ENCODE data around the gene ZNF74.

The ZNF74 gene

DNA sequence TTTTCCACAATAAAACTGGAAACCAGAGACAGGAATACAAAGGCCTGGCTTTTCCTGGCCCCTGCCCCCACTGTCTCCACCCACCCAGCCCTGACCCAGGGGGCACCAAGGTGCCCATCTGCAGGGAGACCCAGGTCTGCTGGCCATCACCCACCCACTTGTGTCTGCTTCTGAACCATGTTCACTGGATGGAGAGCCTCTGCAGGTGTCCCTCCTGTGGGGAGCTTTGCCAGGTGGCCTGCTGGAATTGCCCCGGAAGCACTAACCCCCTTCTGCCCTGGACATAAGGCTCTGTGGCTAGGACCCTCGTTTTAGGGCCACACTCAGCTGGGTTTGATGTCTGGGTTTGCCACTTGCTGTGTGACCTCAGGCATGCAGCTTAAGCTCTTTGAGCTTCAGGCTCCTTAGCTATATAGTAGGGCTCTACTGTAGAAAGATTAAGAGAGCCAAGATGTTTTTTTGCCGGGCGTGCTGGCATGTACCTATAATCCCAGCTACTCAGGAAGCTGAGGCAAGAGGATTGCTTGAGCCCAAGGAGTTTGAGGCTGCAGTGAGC, 39.8 kb downstream of the ZNF74 start:
- Mint-ChIP-seq H3K27me3 (ENCODE audit: low read depth) (peaks cover 69% of the 10 kb centered on the region), H3K4me3 (no peak overlapping the region)

DNA sequence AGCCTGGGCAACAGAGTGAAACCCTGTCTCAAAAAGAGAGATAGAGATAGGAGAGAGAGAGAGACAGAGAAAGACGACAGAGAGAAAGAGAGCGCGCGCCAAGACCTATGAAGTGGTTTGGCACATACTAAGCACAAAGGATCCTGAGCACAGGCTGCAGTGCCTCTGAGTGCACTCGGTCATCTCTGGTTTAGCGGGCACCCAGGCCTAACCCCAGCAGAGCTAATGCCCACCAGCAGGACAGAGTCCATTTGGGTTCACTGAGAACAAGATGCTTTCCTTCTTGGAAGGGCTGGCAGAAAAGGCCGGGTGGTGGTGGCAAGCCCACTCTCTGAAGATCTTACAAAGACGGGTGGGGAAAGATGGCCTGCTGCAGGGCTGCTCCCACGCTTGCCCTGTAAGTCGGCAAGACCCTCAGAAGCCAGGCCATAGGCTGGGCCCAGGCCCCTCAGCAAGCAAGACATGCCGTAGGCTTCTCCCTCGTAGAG, 40.4 kb downstream of the ZNF74 start:
- DNase-seq (ENCODE audit: low spot score), result no peak
- peaks cover 6% of the 10 kb centered on the region for H3K4me1 Mint-ChIP-seq (ENCODE audit: low read depth)
- no peak overlapping the region for H3K27ac Mint-ChIP-seq
- H3K36me3 Mint-ChIP-seq (ENCODE audit: low read depth), result peaks cover 5% of the 10 kb centered on the region
- H3K4me3 Mint-ChIP-seq, result no peak overlapping the region
- H3K27me3 Mint-ChIP-seq (ENCODE audit: low read depth), result peaks cover 70% of the 10 kb centered on the region
- H3K9me3 Mint-ChIP-seq, result no peaks in the 10 kb centered on the region

More for the DNA sequence above, 39.8 kb downstream of the ZNF74 start:
- peaks cover 6% of the 10 kb centered on the region for H3K36me3 Mint-ChIP-seq (ENCODE audit: low read depth)
- H3K4me1 Mint-ChIP-seq (ENCODE audit: low read depth), result peaks cover 10% of the 10 kb centered on the region
- no peak overlapping the region for H3K27ac Mint-ChIP-seq
- no peaks in the 10 kb centered on the region for H3K9me3 Mint-ChIP-seq
- no peak for DNase-seq (ENCODE audit: low spot score)

- Mint-ChIP-seq H3K36me3 (ENCODE audit: low read depth) (peaks cover 8% of the 10 kb centered on the region), H3K4me1 (ENCODE audit: low read depth) (peaks cover 6% of the 10 kb centered on the region), H3K27me3 (ENCODE audit: low read depth) (peaks cover 73% of the 10 kb centered on the region), H3K9me3 (no peaks in the 10 kb centered on the region), H3K27ac (no peak overlapping the region), H3K4me3 (no peak overlapping the region)
- no peak for DNase-seq (ENCODE audit: low spot score)
These were observed 40.8 kb downstream of the ZNF74 start for GRCh38 chr22:20434773-20435172.

GRCh38 chr22:20435436-20436306, 41.7 kb downstream of the ZNF74 start:
- Mint-ChIP-seq H3K9me3 (no peaks in the 10 kb centered on the region), H3K4me1 (ENCODE audit: low read depth) (peaks cover 6% of the 10 kb centered on the region), H3K4me3 (no peak overlapping the region), H3K36me3 (ENCODE audit: low read depth) (peaks cover 8% of the 10 kb centered on the region), H3K27me3 (ENCODE audit: low read depth) (peaks cover 68% of the 10 kb centered on the region), H3K27ac (no peak overlapping the region)
- no peak for DNase-seq (ENCODE audit: low spot score)

DNA sequence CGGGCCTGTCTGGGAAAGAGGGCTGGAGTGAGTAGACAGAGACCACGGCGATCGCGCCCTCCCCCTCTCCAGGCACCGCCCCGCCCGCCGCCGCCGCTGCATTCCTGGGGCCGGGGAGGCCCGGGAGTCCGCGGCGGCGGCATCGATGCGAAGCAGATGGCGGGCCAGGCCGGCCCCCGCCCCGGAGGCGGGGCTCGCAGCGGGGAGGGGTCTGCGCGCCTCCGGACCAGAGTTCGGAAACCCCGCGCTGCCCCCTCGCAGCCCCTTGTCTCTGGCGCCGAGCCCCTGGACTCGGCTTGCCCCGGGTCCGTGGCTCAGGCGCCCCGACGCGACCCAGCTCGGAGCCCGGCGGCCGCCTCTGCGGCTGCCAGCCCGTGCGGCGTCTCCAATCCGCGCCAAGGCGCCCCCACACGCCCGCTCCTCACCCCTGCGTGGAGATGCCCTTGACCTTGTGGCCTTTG, 42.4 kb downstream of the ZNF74 start:
- Mint-ChIP-seq H3K9me3 (no peaks in the 10 kb centered on the region), H3K27ac (no peak overlapping the region), H3K4me1 (ENCODE audit: low read depth) (peaks cover 6% of the 10 kb centered on the region), H3K36me3 (ENCODE audit: low read depth) (peaks cover 8% of the 10 kb centered on the region), H3K4me3 (peak overlapping the region; percentile 67), H3K27me3 (ENCODE audit: low read depth) (peaks cover 66% of the 10 kb centered on the region)
- no peak for DNase-seq (ENCODE audit: low spot score)

DNA sequence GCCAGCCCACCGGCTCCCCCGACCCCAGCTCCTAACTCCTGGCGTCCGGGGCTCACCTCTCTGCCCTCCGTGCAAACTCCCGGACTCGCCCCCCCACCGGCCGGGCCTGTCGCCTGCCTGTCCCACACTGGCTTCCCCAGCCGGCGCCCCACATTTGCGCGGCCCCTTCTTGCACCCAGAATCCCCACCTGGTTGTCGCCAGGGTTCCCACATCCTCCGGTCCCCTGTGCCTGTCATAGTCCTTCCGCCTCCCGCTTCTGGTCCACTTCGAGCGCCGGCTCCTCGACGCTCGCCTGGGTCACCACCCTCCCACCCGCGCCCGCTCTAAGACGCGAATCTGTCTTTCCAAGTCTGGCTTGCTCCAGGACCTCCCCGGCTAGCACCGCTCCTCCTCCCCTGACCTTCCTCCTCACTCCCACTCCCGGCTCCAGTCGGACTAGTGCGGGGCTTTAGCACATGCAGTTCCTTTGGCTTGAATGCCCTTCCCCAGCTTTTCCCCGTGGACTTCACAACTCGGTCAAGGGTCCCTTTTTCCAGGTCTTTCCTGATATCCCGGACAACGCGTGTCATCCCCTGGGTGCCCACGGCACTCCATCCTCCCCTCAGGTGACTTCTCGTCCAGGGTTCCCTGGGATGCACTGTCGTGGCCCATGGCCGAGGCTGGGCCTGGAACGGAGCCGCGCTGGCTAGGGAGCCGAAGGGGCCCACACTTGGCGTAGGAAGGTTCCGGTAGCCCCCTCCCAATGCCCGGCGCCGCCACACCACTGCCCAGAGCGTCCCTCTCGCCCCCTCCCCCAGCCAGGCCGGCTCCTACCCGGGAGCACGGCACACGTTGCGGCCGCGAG, 43.0 kb downstream of the ZNF74 start:
- DNase-seq (ENCODE audit: low spot score), result no peak
- Mint-ChIP-seq H3K36me3 (ENCODE audit: low read depth) (peaks cover 8% of the 10 kb centered on the region), H3K27me3 (ENCODE audit: low read depth) (peaks cover 63% of the 10 kb centered on the region), H3K4me1 (ENCODE audit: low read depth) (peaks cover 5% of the 10 kb centered on the region), H3K27ac (peak overlapping the region; percentile 29), H3K9me3 (no peaks in the 10 kb centered on the region), H3K4me3 (peak overlapping the region; percentile 67)

- Mint-ChIP-seq H3K36me3 (ENCODE audit: low read depth) (peaks cover 11% of the 10 kb centered on the region), H3K4me3 (peak within 1 kb of the TSS; percentile 67), H3K4me1 (ENCODE audit: low read depth) (peaks cover 4% of the 10 kb centered on the region), H3K27me3 (ENCODE audit: low read depth) (peaks cover 54% of the 10 kb centered on the region), H3K9me3 (no peaks in the 10 kb centered on the region), H3K27ac (peak within 1 kb of the TSS; percentile 29)
- DNase-seq (ENCODE audit: low spot score), result no peak
These were observed 43.9 kb downstream of the ZNF74 start, which contains the start of gene SCARF2 for GRCh38 chr22:20437613-20438426. SCARF2 (minus strand) TSS chr22:20437825; CDS start chr22:20437754, 71 bp downstream.

DNA sequence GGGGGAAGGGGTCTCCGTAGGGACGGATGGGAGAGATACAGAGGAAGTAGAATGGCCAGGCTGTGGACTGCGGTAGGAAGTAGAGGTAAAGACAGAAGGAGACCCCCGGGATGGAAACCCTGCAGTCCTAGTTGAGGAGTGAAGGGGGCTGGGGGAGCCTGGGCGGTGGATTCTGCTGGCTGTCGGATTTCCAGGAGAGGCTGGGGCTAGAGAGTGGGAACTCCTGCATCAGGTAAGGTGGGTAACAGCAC, 44.4 kb downstream of the ZNF74 start:
- no peak overlapping the region for H3K4me3 Mint-ChIP-seq

GRCh38 chr22:20438678-20439492, 44.9 kb downstream of the ZNF74 start:
- H3K9me3 Mint-ChIP-seq, result no peaks in the 10 kb centered on the region
- peaks cover 4% of the 10 kb centered on the region for H3K4me1 Mint-ChIP-seq (ENCODE audit: low read depth)
- peaks cover 47% of the 10 kb centered on the region for H3K27me3 Mint-ChIP-seq (ENCODE audit: low read depth)
- no peak overlapping the region for H3K4me3 Mint-ChIP-seq
- H3K27ac Mint-ChIP-seq, result no peak overlapping the region
- DNase-seq (ENCODE audit: low spot score), result no peak
- H3K36me3 Mint-ChIP-seq (ENCODE audit: low read depth), result peaks cover 14% of the 10 kb centered on the region

More for the DNA sequence above, 44.4 kb downstream of the ZNF74 start:
- DNase-seq (ENCODE audit: low spot score), result no peak
- H3K9me3 Mint-ChIP-seq, result no peaks in the 10 kb centered on the region
- peaks cover 14% of the 10 kb centered on the region for H3K36me3 Mint-ChIP-seq (ENCODE audit: low read depth)
- H3K27me3 Mint-ChIP-seq (ENCODE audit: low read depth), result peaks cover 49% of the 10 kb centered on the region
- peaks cover 4% of the 10 kb centered on the region for H3K4me1 Mint-ChIP-seq (ENCODE audit: low read depth)
- no peak overlapping the region for H3K27ac Mint-ChIP-seq

DNA sequence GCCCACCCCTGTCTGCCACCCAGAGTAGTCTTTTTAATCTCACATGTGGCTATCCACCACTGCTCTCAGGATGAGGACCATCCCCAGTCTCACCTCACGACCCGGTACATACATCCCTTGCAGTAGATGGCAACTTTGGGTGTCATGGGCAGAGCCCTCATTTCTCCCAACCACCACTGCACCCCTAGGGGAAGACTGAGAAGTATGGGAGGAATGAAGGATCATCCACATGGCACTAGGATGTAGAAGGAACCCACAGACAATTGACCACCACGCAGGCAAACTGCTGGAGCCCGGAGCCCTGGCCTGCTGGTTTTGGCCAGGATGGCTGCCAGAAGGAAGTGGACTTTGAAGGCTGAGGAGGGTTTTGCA, 45.6 kb downstream of the ZNF74 start:
- Mint-ChIP-seq H3K9me3 (no peaks in the 10 kb centered on the region), H3K27ac (no peak overlapping the region), H3K4me3 (no peak overlapping the region), H3K36me3 (ENCODE audit: low read depth) (peaks cover 18% of the 10 kb centered on the region), H3K27me3 (ENCODE audit: low read depth) (peaks cover 40% of the 10 kb centered on the region), H3K4me1 (ENCODE audit: low read depth) (peaks cover 4% of the 10 kb centered on the region)
- no peak for DNase-seq (ENCODE audit: low spot score)

- no peak for DNase-seq (ENCODE audit: low spot score)
These were observed 46.1 kb downstream of the ZNF74 start for GRCh38 chr22:20439928-20440575.

More at GRCh38 chr22:20439928-20440575, 46.1 kb downstream of the ZNF74 start:
- Mint-ChIP-seq H3K4me1 (ENCODE audit: low read depth) (peaks cover 4% of the 10 kb centered on the region), H3K27me3 (ENCODE audit: low read depth) (peaks cover 35% of the 10 kb centered on the region), H3K27ac (no peak overlapping the region), H3K9me3 (no peaks in the 10 kb centered on the region), H3K4me3 (no peak overlapping the region), H3K36me3 (ENCODE audit: low read depth) (peaks cover 19% of the 10 kb centered on the region)
